Measurements from ENCODE around the gene HACD2.

HACD2 gene

GRCh38 chr3:123481071-123481470 lies 103.8 kb downstream of the HACD2 start:
- DNase-seq (ENCODE audit: low spot score) = no peak

- DNase-seq (ENCODE audit: low spot score) = no peak
Measured at GRCh38 chr3:123480428-123480827, 104.4 kb downstream of the HACD2 start.

GRCh38 chr3:123479891-123480290 lies 105.0 kb downstream of the HACD2 start:
- DNase-seq (ENCODE audit: low spot score) = no peak

- no peak for DNase-seq (ENCODE audit: low spot score)
Measured at GRCh38 chr3:123478314-123478713, 106.5 kb downstream of the HACD2 start.

GRCh38 chr3:123476967-123477750 lies 107.7 kb downstream of the HACD2 start:
- no peak for DNase-seq (ENCODE audit: low spot score)

GRCh38 chr3:123475786-123476185 lies 109.1 kb downstream of the HACD2 start:
- DNase-seq (ENCODE audit: low spot score) = no peak

GRCh38 chr3:123471106-123471505 lies 113.7 kb downstream of the HACD2 start:
- DNase-seq (ENCODE audit: low spot score) = no peak

- DNase-seq (ENCODE audit: low spot score) = no peak
Measured at GRCh38 chr3:123469323-123469995, 115.4 kb downstream of the HACD2 start.

GRCh38 chr3:123467046-123467445 lies 117.8 kb downstream of the HACD2 start:
- no peak for DNase-seq (ENCODE audit: low spot score)

GRCh38 chr3:123464211-123464610 lies 120.6 kb downstream of the HACD2 start:
- DNase-seq (ENCODE audit: low spot score) = no peak

GRCh38 chr3:123459862-123460261 lies 125.0 kb downstream of the HACD2 start:
- DNase-seq (ENCODE audit: low spot score) = no peak

- no peak for DNase-seq (ENCODE audit: low spot score)
Measured at GRCh38 chr3:123458255-123458654, 126.6 kb downstream of the HACD2 start.

GRCh38 chr3:123457841-123458240 lies 127.0 kb downstream of the HACD2 start:
- no peak for DNase-seq (ENCODE audit: low spot score)

- DNase-seq (ENCODE audit: low spot score) = no peak
Measured at GRCh38 chr3:123453675-123454074, 131.2 kb downstream of the HACD2 start.

- DNase-seq (ENCODE audit: low spot score) = no peak
Measured at GRCh38 chr3:123451186-123451585, 133.7 kb downstream of the HACD2 start.

- DNase-seq (ENCODE audit: low spot score) = no peak
Measured at GRCh38 chr3:123449997-123450604, 134.8 kb downstream of the HACD2 start.

- DNase-seq (ENCODE audit: low spot score) = peak; percentile 68
Measured at GRCh38 chr3:123449102-123449996, 135.5 kb downstream of the HACD2 start.

GRCh38 chr3:123448536-123449101 lies 136.2 kb downstream of the HACD2 start, which contains the start of gene ADCY5:
Gene ADCY5 (minus strand): TSS chr3:123449090. CDS start chr3:123448545, 545 bp downstream.
- peak; percentile 66 for DNase-seq (ENCODE audit: low spot score)

GRCh38 chr3:123447749-123448517 lies 136.9 kb downstream of the HACD2 start:
- DNase-seq (ENCODE audit: low spot score) = peak; percentile 72

- no peak for DNase-seq (ENCODE audit: low spot score)
Measured at GRCh38 chr3:123447416-123447748, 137.5 kb downstream of the HACD2 start.

GRCh38 chr3:123446610-123447109 lies 138.2 kb downstream of the HACD2 start:
- DNase-seq (ENCODE audit: low spot score) = no peak
